ENCODE measurements around the gene ASTN2.

- TF ChIP-seq POLR2A (IDR thresholded peaks at IDR 0.05; ENCODE audit: low read length) (no peak), GATA1 (IDR thresholded peaks at IDR 0.05; ENCODE audit: low read depth, low read length) (no peak)
These were observed 699.1 kb downstream of the ASTN2 start for GRCh38 chr9:116715751-116716150.

All from erythroblast (primary cell).